IPS-NIHi7 (cell line): Measurements from ENCODE around the gene SPAG9.
A peak's percentile ranks its signal among the peaks of the same experiment; 100 is the strongest.

Source experiments
- DNase-seq: peaks from one replicate; pipeline ENCODE4 v3.0.0; 2012; ENCODE audit warnings: mixed read lengths; ENCODE audit errors: extremely low spot score

SPAG9 gene, protein sequence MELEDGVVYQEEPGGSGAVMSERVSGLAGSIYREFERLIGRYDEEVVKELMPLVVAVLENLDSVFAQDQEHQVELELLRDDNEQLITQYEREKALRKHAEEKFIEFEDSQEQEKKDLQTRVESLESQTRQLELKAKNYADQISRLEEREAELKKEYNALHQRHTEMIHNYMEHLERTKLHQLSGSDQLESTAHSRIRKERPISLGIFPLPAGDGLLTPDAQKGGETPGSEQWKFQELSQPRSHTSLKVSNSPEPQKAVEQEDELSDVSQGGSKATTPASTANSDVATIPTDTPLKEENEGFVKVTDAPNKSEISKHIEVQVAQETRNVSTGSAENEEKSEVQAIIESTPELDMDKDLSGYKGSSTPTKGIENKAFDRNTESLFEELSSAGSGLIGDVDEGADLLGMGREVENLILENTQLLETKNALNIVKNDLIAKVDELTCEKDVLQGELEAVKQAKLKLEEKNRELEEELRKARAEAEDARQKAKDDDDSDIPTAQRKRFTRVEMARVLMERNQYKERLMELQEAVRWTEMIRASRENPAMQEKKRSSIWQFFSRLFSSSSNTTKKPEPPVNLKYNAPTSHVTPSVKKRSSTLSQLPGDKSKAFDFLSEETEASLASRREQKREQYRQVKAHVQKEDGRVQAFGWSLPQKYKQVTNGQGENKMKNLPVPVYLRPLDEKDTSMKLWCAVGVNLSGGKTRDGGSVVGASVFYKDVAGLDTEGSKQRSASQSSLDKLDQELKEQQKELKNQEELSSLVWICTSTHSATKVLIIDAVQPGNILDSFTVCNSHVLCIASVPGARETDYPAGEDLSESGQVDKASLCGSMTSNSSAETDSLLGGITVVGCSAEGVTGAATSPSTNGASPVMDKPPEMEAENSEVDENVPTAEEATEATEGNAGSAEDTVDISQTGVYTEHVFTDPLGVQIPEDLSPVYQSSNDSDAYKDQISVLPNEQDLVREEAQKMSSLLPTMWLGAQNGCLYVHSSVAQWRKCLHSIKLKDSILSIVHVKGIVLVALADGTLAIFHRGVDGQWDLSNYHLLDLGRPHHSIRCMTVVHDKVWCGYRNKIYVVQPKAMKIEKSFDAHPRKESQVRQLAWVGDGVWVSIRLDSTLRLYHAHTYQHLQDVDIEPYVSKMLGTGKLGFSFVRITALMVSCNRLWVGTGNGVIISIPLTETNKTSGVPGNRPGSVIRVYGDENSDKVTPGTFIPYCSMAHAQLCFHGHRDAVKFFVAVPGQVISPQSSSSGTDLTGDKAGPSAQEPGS (N-terminal part only)

DNA sequence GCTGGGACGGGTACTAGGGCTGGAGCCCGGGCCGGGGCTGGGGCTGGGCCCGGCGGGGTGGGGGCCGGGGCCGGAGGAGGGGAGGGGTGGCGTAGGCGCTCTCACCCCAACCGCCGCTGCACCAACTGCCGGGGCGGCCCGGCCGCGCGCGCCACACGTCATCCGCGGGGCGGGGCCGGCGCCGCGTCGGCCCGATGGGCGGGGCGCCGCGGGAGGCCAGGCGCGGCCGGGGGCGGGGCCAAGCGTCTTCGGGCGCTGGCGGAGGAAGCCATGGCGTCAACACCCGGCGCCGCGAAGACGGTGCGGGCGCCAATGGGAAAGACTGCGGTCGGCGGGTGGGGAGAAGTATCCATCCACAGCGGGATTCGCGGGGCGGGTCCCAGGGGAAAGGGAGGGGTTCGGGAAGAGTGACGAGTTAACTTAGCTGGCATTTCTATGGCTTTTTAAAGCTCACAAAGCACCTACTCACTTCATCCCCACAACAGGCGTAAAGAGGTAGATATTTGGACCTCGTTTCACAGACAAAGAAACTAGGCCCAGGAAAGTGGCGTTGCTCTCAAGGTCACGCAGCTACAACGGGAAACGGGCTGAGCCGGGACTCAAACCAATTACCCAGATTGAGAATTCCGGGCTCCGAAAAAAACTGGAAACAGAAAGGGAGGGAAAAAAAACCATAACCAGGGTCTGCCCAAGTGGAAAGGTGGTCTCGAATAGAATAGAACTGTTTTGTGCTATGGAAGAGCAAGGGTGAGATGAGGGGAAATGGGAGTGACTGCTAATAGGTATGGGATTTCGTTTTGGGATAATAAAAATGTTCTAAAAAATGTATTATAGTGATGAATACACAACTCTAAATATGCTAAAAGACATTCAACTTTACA is at the start of gene SPAG9:
TSS of gene SPAG9 (minus strand) at position 130 of the 881 bp plus-strand sequence. CDS start 212 bp downstream, outside the sequence.
- DNase-seq: peak; percentile 97

DNA sequence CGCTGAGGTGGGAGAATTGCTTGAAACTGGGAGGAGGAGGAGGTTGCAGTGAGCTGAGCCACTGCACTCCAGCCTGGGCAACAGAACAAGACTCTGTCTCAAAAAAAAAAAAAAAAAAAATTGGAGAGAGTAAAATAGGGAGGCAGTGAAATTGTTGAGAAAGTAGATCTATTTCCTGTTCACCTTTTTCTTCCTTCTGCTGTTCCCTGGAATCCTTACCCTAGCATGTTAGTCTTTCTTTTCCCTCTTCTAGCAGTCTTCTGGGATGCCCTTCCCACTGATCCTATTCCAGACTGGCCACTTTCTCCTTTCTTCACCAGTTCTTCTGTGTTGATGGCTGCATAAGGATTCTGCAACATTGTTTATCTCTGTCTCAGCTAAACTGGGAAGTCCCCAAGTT is 48.7 kb upstream of the SPAG9 start:
- no peak for DNase-seq

DNA sequence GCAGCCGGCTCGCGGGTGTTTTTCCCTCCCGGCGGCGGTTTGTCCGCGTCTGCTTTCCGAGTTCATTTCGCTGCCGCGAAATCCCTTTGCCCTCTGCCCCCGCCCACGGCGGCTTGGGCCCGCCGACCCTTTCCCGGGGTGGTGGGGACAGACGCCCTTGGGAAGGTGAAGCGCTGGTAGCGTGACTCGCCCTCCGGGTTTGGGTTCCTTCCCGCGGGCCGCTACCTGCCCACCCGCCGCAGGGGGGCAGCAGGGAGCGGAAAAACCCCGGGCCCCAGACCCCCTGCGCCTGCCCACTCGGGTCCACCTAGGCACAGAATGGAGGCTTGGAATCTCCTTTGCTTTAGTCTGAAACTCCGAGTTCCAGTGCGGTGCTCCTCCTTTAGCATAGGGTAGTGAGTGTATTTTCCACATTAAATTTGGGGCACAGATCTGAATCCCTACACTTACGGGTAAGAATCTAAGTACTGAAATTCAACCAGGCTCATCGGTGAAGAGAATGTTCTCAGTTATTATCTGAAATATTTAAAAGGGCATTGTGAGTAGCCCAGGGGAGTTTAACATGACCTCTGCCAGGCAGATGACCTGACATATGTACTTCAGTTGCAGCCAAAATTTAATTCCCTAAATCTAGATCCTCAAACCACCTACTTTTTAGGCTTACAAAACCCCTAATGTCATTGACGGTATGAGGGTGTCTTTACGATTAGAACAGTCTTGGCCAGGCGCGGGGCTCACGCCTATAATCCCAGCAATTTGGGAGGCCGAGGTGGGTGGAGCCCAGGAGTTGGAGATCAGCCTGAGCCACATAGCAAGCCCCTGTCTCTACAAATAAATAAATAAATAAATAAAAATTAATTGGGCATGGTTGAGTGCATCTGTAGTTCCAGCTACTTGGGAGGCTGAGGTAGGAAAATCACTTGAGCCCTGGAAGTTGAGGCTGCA is 46.6 kb upstream of the SPAG9 start:
- peak; percentile 87 for DNase-seq

DNA sequence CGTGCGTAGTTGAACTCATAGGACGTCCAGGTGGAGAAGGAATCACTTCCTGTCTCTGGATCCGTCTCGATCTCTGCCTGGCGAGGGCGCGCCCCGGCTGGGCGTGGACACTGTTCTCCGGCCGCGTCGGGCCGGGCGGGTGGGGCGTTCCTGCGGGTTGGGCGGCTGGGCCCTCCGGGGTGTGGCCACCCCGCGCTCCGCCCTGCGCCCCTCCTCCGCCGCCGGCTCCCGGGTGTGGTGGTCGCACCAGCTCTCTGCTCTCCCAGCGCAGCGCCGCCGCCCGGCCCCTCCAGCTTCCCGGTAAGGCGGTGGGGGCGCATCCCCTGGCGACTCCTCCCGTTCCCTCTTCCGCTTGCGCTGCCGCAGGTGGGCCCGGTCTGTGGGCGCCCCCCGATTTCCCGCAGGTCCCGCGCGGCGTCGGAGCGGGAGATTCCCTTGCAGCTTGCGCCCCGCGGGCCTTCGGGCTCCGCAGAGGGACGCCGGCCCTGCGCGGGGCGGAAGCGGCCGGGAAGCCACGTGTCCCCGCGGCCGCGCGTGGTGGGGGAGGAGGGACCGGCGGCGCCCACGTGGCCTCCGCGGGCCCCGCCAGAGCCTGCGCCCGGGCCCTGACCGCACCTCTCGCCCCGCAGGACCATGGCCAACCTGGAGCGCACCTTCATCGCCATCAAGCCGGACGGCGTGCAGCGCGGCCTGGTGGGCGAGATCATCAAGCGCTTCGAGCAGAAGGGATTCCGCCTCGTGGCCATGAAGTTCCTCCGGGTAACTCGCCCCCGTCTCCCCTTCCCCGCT is 45.7 kb upstream of the SPAG9 start, which contains the start of gene NME2:
TSS of gene NME2 (plus strand) at position 214 of the 789 bp plus-strand sequence. CDS start at position 634, 420 bp downstream.
- DNase-seq: peak; percentile 97

DNA sequence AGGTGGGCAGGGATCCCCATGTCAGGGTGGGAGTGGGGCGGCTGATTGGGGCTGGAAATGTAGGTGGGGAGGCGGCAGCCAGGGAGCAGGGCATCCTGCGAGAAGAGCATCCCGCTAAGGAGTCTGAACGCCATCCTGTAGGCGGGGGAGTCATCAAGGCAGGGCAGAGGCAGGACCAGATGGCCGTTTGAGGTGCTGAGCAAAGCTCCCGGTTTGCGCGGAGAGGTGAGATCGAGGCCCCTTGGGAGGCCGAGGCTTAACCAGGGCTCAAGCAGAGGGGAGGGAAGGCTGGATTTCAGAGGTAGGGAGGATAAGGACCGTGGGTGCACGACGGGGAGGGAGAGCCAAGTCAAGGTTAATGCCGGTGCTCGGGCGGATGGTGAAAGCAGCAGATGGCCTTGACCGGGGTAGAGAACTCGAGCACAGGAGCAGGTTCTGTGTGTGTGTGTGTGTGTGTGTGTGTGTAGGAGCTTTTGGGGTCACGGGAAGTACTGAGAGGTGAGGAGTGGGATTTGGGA is 45.1 kb upstream of the SPAG9 start:
- peak; percentile 58 for DNase-seq

DNA sequence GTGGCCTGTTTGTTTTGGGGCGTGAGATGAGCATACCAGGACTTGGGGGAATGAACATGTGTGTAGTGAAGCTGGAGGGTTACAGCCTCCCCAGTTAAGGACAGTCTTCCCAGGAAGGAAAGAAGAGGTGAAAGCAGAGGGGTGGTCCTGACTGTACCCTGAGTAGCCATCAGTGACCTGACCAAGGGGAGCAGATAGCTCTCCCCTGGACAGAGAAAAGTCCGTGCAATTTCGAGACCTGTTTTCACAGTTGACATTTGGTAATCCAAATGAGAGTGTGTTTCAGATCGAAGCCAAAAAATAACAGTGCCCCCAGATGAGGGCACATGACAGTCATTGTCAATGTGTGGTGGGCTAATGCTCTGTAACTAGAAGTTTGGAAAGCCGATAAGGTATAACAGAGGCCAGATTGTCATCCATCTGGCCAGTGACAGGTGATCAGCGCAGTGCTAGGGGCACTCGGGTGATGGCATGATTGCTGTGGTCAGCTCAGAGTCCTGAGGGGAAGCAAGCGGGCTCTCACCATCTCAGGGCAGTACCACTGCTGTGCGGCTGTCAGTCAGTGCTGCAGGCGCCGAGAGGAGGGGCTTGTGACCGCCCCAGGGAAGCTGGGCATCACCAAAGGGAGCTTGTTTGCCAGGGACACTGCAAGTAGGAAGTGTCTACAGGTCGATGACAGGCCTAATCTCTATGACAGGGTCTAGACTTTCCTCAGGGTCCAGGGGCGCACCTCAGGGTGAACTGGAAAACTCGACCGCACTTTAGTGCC is 44.4 kb upstream of the SPAG9 start:
- peak; percentile 24 for DNase-seq

DNA sequence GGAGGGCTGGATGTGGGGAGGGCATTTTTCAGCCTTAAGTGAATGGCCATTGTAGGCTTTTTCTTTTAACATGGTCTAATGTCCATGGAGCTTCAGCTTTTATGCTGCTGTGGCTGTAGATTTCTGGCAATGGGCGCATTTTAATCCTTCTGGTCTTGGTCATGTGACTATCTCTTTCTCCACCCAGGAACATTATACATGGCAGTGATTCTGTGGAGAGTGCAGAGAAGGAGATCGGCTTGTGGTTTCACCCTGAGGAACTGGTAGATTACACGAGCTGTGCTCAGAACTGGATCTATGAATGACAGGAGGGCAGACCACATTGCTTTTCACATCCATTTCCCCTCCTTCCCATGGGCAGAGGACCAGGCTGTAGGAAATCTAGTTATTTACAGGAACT is 40.9 kb upstream of the SPAG9 start:
- no peak for DNase-seq

DNA sequence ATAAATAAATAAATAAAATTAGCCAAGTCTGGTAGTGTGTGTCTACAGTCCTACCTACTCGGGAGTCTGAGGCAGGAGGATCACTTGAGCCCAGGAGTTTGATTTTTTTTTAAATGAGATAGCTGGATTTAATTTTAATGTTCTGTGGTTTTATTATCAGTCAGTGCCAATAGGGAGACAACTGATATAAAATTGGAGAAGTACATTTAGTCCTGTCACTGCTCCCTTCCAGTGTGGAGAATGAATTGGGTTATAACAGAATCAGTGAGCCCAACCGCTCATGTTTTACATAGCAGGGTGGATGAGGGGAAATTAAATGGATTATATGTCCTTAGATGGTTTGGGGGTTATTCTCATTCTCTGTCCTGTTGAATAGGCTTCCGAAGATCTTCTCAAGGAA is 38.9 kb upstream of the SPAG9 start:
- DNase-seq: no peak

DNA sequence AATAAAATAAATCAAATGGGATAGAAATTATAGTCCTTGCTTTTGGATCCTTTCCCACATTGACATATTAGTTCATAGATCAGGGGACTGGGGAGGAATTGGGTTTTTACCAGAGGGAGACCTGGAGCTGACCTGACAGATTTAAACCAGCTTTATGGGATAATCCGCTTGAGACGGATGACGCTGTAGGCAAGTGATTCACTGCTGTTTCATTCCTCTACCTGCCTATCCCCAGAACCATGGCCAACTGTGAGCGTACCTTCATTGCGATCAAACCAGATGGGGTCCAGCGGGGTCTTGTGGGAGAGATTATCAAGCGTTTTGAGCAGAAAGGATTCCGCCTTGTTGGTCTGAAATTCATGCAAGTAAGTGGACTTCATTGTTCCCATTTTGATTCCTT is 34.7 kb upstream of the SPAG9 start:
- no peak for DNase-seq

DNA sequence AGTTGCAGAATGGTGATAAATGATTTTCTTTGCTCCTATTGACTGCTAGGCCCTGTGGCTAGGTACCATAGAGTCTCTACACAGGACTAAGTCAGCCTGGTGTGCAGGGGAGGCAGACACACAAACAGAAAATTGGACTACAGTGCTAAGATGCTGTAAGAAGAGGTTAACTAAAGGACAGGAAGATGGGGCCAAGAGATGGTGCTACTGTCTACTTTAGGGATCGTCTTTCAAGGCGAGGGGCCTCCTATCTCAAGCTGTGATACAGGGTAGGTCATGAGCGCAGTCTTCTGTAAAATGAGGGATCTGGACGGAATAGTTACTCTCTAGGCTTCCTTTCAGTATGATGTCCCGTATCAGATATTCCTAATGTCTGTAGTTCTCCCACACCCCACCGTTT is 33.5 kb upstream of the SPAG9 start:
- DNase-seq: no peak

DNA sequence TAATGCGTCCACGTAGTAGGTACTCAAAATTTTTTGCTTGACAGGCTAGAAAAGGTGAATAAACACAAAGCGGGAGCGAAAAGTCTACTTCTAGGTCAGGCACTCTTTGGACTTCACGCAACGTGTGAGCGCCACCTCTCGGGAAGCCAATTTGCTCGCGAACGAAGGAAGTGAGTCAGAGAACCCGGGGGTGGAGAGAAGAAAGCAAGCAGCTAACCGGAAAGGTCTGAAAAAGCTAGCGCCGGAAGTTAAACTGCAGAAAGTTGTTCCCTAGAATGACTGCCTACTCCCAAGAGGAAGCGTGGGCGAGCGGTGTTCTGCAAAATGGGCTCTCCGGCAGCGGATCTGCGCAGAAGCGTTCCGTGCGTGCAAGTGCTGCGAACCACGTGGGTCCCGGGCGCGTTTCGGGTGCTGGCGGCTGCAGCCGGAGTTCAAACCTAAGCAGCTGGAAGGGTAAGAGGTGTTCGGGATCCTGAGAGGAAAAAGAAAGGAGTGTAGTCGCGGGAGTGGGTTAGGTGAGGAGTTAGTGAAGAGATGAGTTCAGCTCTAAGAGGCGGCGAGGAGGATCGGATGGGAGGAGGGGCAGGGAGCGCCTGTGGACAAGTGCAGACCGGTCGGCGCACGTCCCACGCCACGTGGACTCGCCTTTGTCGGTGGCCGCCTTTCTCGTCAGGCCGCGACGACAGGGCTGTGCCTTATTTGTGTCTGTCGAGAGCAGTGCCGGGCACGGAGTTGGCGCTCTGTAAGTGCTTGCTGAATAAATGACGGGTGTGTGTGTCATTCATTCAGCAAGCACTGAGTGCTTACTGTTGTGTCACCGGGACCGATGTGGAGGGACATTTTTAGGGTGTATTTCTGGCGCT is 32.8 kb upstream of the SPAG9 start, which contains the start of gene NME1:
TSS of gene NME1 (plus strand) at position 350 of the 863 bp plus-strand sequence. CDS start 2,096 bp downstream, outside the sequence.
- peak; percentile 96 for DNase-seq

DNA sequence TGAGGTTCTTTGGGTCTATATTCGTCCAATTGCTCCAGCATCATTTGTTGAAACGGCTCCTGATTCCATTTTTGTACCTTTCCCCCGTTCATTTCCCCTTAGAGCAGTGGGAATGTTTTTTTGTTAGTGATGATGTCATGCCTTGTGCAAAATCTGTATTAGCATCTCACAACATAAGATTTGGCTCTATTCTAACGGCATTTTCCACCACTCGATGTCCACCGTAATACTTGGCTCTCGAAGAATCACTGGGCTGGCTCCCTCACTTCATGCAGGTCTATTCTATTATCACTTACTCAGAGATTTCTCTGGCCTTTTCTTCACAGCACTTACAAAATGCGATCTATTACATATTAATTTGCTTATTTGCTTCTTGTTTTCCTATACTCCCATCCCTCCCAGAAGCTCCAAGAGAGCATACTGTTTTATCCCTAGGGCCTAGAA is 32.1 kb upstream of the SPAG9 start:
- no peak for DNase-seq

DNA sequence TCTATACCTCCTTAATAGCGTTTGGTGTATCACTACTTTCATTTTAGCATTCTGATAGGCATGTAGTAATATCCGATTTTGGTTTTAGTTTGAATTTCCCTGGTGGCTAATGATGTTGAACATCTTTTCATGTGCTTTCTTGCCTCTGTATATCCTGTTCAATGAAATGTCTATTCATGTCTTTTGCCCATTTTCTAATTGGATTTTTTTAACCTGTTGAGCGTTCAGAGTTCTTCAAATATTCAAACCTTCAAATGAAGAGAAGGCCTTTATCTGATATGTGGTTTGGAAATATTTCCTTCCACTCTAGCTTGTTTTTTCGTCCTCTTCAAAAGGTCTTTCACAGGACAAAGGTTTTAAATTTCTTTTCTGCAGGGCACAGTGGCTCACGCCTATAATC is 30.3 kb upstream of the SPAG9 start:
- DNase-seq: no peak

DNA sequence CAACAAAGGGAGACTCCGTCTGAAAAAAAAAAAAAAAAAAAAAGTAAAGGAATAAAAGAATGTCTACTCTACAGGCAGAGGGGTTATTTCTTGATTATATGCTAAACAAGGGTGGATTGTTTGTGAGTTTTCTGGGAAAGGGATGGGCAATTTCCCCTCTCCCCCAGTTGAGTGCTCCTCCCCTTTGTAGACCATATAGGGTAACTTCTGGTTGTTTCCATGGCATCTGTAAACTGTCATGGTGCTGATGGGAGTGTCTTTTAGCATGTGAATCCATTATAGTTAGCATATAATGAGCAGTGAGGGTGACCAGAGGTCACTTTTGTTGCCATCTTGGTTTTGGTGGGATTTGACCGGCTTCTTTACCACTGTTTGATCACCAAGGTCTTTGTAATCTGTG is 28.5 kb upstream of the SPAG9 start:
- DNase-seq: no peak

DNA sequence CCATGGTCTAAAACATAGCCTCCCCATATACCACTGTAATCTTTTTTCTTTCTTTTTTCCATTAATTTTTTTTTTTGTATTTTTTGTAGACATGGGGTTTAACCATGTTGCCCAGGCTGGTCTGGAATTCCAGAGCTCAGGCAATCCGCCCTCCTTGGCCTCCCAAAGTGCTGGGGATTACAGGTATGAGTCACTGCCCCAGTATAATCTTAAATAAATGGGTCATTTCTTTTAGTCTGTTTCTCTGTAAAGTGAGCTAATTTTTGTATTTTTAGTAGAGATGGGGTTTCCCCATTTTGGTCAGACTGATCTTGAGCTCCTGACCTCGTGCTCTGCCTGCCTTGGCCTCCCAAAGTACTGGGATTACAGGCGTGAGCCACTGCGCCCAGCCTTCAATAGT is 27.0 kb upstream of the SPAG9 start:
- DNase-seq: no peak

DNA sequence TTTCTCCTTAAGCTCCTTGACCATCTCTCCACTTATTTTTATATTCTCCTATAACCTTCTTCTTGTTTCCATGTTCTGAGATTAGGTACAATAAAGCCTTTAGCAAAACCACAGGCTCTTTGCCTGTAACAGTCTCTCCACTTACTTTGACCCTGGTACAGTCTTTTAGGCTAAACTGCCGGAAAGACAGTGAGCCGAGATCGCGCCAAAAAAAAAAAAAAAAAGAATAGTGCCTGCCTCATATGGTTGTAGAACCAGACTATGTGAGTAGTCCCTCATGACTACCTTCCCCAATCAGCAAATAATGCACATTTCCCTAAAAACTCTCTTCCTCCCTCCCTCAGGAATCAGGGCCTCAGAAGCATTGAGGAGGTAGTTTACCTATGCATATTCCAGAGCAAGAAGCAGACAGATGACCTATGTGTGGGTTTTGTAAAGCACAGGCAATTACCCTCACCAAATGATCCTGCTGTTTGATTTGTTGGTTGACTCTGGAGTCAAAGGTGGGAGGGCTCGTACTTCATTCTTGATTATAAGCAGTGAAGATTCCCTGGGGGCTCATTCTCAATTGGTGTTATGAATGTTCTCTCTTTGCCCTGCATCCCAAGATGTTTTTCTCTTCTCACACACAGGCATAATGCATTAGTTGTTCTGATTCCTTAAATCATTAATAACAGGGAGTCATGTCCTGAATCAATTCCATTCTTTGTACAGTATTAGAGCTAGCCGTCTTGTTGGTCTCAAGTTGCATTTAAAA is 23.8 kb upstream of the SPAG9 start:
- DNase-seq: no peak
